Gastrocnemius medialis (tissue), 4 donors: Measurements from ENCODE around the gene OR10A4. TPM values are rescaled to one million over a fixed set of nuclear protein-coding genes. Genes with fewer than 3 reads are reported as not detected.

Experiments
- ATAC-seq, 2 donors: fragments of 150-250 bp; one replicate each; pipeline ENCODE4 v1.9.1; 2016
- DNase-seq, 2 donors: peaks; one replicate each; pipeline ENCODE4 v3.0.0-alpha.2; 2019
- H3K27ac ChIP-seq, 4 donors: fragments of 200-600 bp; sonication (generic); 1 replicate in 1 of 4; 2 replicates in 3 of 4; pipeline ENCODE4 v1.5.1; 2016 to 2018; ENCODE audit warnings: mild to moderate bottlenecking in 2 of 4, moderate library complexity in 1 of 4
- H3K27me3 ChIP-seq, 3 donors: fragments of 200-600 bp; sonication (generic) in 2 of 3; 1 replicate in 1 of 3; 2 replicates in 2 of 3; pipeline versions ENCODE4 v1.5.1 to v1.6.0; 2016 to 2019; ENCODE audit warnings: mild to moderate bottlenecking in 1 of 3, moderate library complexity in 1 of 3
- H3K36me3 ChIP-seq, 2 donors: fragments of 200-600 bp; sonication (generic) in 1 of 2; one replicate each; pipeline ENCODE4 v1.5.1; 2017 to 2018
- H3K4me1 ChIP-seq, 2 donors: fragments of 200-600 bp; sonication (generic) in 1 of 2; one replicate each; pipeline ENCODE4 v1.5.1; 2016 to 2017; ENCODE audit warnings: mild to moderate bottlenecking in 2 of 2
- H3K4me3 ChIP-seq, 4 donors: fragments of 200-600 bp; sonication (generic) in 3 of 4; 1 replicate in 1 of 4; 2 replicates in 3 of 4; pipeline ENCODE4 v1.5.1; 2016 to 2019; ENCODE audit warnings: mild to moderate bottlenecking in 2 of 4
- H3K9me3 ChIP-seq, 3 donors: fragments of 200-600 bp; sonication (generic) in 2 of 3; 1 replicate in 1 of 3; 2 replicates in 2 of 3; pipeline ENCODE4 v1.5.1; 2016 to 2019
- POLR2A ChIP-seq, 2 donors: fragments of 450-650 bp; IDR thresholded peaks; one replicate each; pipeline ENCODE4 v1.6.1; 2017; ENCODE audit warnings: antibody characterized with exemption in 2 of 2, mild to moderate bottlenecking in 2 of 2, moderate library complexity in 2 of 2
- in situ Hi-C, 4 donors: fragments of 200-750 bp; cut with MboI; loops; one replicate each; pipeline versions ENCODE4 v1.15.0 to v1.8.0; 2017; ENCODE audit warnings: low sequenced_read_pairs in 4 of 4
- intact Hi-C: fragments of 100-400 bp; cut with DNase I; formaldehyde crosslinking; loops from one replicate; pipeline ENCODE4 v1.15.1; 2023; ENCODE audit warnings: low total_unique reads
- total RNA-seq, 4 donors: library from RNA; depleted of rRNA; stranded (reverse); fragments of >200 nt; gene quantifications; one replicate each; pipeline versions ENCODE4 v1.1.0 to v1.2.3, GENCODE V29; 2016
- TF ChIP-seq, protein P1 (sequence below), 5 experiments: fragments of 450-650 bp in 3 of 5; fragments of 200-600 bp in 2 of 5; sonication (generic) in 2 of 5; IDR thresholded peaks in 4 of 5; conservative IDR thresholded peaks in 1 of 5; 1 replicate in 4 of 5; 2 replicates in 1 of 5; pipeline ENCODE4 v1.5.1; 2016 to 2019; ENCODE audit warnings: antibody characterized with exemption in 5 of 5, mild to moderate bottlenecking in 3 of 5, moderate library complexity in 3 of 5

OR10A4 gene
- total RNA-seq, 4 donors from 2014 or later, result not detected

DNA sequence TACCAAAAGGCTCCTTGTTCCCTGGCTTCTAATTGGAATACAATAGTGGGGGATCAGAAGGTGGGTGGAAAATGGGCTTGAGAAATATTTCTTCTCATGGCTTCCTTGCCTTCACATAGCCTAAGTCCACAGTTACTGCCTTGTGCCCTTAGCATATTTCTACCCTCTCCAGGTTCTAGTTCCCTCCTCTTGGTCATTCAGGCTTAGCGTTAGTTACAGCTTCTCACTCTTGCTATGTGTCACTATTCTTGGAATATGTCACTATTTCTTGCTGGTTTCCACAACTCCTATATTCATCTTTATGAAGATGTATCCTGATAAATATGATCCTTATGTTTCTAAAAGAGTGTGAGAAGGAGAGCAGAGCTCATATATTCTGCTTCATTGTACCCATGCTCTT, 13.4 kb downstream of the OR10A4 start:
- ATAC-seq, result no peak
- no peaks in the 10 kb centered on the region for H3K4me1 ChIP-seq
- intact Hi-C loops, result no loop called here
- DNase-seq, result no peak
- H3K27ac ChIP-seq, result no peak overlapping the region
- no peaks in the 10 kb centered on the region for H3K9me3 ChIP-seq
- TF ChIP-seq, protein P1, sequence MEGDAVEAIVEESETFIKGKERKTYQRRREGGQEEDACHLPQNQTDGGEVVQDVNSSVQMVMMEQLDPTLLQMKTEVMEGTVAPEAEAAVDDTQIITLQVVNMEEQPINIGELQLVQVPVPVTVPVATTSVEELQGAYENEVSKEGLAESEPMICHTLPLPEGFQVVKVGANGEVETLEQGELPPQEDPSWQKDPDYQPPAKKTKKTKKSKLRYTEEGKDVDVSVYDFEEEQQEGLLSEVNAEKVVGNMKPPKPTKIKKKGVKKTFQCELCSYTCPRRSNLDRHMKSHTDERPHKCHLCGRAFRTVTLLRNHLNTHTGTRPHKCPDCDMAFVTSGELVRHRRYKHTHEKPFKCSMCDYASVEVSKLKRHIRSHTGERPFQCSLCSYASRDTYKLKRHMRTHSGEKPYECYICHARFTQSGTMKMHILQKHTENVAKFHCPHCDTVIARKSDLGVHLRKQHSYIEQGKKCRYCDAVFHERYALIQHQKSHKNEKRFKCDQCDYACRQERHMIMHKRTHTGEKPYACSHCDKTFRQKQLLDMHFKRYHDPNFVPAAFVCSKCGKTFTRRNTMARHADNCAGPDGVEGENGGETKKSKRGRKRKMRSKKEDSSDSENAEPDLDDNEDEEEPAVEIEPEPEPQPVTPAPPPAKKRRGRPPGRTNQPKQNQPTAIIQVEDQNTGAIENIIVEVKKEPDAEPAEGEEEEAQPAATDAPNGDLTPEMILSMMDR (IDR thresholded peaks at IDR 0.05 in 4 of 5, conservative IDR thresholded peaks at IDR 0.05 in 1 of 5), result no peak
- TF ChIP-seq POLR2A (IDR thresholded peaks at IDR 0.05), result no peak
- no peak overlapping the region for H3K4me3 ChIP-seq
- no peaks in the 10 kb centered on the region for H3K36me3 ChIP-seq
- in situ Hi-C loops, result no loop called here
- no peaks in the 10 kb centered on the region for H3K27me3 ChIP-seq

DNA sequence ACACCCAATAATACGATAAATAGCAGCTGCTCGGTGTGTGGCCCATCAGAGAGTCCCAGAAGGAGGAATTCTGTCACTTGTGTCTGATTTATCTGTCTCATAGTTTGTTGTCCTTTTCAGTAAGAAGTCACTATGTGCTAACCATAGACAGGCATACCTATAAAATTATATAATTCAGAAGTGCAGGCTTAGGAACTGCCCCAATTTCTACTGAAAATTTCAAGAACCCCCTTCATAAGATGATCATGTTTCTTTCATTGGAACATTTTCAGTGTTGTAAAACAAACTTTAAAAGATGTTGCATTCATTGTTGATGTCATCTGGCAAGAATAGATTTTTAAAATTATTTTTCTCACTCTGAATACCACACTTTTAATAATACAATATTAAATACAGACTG, 16.0 kb downstream of the OR10A4 start, which contains the start of gene OR2D2:
Gene OR2D2, minus strand, starts transcription at position 101 of the 400 bp plus-strand sequence. Its CDS starts 0 bp downstream, at position 101.
- intact Hi-C loops, result no loop called here
- Histone ChIP-seq H3K27ac (no peak within 1 kb of the TSS), H3K36me3 (no peaks in the 10 kb centered on the region), H3K27me3 (no peaks in the 10 kb centered on the region), H3K4me1 (no peaks in the 10 kb centered on the region), H3K4me3 (no peak within 1 kb of the TSS), H3K9me3 (no peaks in the 10 kb centered on the region)
- in situ Hi-C loops, result no loop called here
- no peak for ATAC-seq
- TF ChIP-seq, protein P1 (IDR thresholded peaks at IDR 0.05 in 4 of 5, conservative IDR thresholded peaks at IDR 0.05 in 1 of 5), result no peak
- TF ChIP-seq POLR2A (IDR thresholded peaks at IDR 0.05), result no peak
- no peak for DNase-seq

DNA sequence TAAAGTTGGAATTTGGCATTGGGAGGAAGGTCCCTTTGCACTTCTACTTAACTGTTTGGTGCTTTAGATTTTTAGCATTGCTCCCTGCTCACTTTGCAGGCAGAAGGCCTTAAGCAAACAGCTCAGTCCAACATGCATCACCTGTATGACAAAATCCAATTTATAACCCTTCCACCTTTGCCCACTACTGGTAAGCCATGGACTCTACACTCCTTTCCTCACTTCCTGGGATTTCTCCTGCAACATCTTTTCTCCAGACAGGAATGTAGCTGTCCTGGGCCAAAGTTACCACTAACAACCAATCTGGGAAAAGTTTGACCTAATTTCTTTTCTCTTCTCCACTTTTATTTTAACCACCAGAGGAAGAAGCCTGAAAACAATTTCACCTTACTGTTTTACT, 17.7 kb downstream of the OR10A4 start:
- no peaks in the 10 kb centered on the region for H3K27me3 ChIP-seq
- DNase-seq (no peak), ATAC-seq (no peak)
- no peaks in the 10 kb centered on the region for H3K9me3 ChIP-seq
- H3K27ac ChIP-seq, result no peak overlapping the region
- intact Hi-C loops (no loop called here), in situ Hi-C loops (no loop called here)
- TF ChIP-seq POLR2A (IDR thresholded peaks at IDR 0.05), result no peak
- TF ChIP-seq, protein P1 (IDR thresholded peaks at IDR 0.05 in 4 of 5, conservative IDR thresholded peaks at IDR 0.05 in 1 of 5), result no peak
- H3K36me3 ChIP-seq, result no peaks in the 10 kb centered on the region
- H3K4me1 ChIP-seq, result no peaks in the 10 kb centered on the region
- no peak overlapping the region for H3K4me3 ChIP-seq

DNA sequence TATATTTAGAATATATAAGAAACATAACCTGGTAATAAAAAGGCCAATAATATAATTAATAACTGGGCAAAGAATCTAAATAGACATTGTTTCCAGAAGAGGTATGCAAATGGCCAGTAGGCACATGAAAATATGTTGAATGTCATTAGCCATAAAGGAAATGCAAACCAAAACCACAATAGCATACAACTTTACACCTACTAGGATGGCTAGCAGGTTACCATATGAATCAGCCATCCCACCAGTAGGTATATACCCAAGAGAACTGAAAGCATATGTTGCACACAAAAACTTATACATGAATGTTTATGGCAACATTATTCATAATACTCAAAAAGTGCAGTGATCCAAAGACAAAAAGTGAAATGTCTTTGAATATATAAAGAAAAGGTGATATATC, 18.6 kb downstream of the OR10A4 start:
- in situ Hi-C loops, result no loop called here
- ATAC-seq (no peak), DNase-seq (no peak)
- TF ChIP-seq, protein P1 (IDR thresholded peaks at IDR 0.05 in 4 of 5, conservative IDR thresholded peaks at IDR 0.05 in 1 of 5), result no peak
- no peak for TF ChIP-seq POLR2A (IDR thresholded peaks at IDR 0.05)
- Histone ChIP-seq H3K27me3 (no peaks in the 10 kb centered on the region), H3K36me3 (no peaks in the 10 kb centered on the region), H3K4me1 (no peaks in the 10 kb centered on the region), H3K27ac (no peak overlapping the region), H3K9me3 (no peaks in the 10 kb centered on the region), H3K4me3 (no peak overlapping the region)
- intact Hi-C loops, result no loop called here

DNA sequence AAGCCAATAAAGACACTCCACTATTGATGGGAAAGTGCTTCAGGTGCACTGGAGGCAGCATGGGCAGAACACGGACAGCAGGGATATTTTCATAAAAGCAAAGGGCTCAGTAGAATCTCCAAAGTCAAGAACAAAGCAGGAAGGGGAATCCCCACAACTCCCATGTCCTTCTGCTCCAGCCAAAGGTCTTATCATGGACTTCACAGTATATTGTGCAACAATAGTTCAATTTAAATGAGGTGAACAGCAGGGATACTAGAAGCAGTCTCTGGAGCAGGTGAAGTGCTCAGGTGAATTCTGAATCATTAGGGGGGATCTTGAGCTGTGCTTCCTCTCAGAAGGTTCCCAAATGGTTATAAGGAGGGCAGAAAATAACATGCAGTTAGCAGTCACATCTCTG, 22.5 kb downstream of the OR10A4 start:
- in situ Hi-C loops (no loop called here), intact Hi-C loops (no loop called here)
- Histone ChIP-seq H3K4me3 (no peak overlapping the region), H3K27ac (no peak overlapping the region), H3K9me3 (no peaks in the 10 kb centered on the region), H3K27me3 (no peaks in the 10 kb centered on the region), H3K36me3 (no peaks in the 10 kb centered on the region), H3K4me1 (no peaks in the 10 kb centered on the region)
- DNase-seq (no peak), ATAC-seq (no peak)
- TF ChIP-seq, protein P1 (IDR thresholded peaks at IDR 0.05 in 4 of 5, conservative IDR thresholded peaks at IDR 0.05 in 1 of 5), result no peak
- TF ChIP-seq POLR2A (IDR thresholded peaks at IDR 0.05), result no peak
